DMS 273 treated with DMSO at 0.1 percent for 48 hours (cell line): ENCODE data around the gene LPAR1.
A peak's percentile ranks its signal among the peaks of the same experiment; 100 is the strongest.

Source experiments
- DNase-seq: peaks from one replicate; lab custom pipeline; 2025; lab: John Stamatoyannopoulos, UW

The LPAR1 gene

GRCh38 chr9:111000202-111000601, 38.1 kb downstream of the LPAR1 start:
- DNase-seq: peak; percentile 58

- DNase-seq: no peak
These were observed 38.9 kb downstream of the LPAR1 start for GRCh38 chr9:110999379-110999778.

GRCh38 chr9:110997847-110998246, 40.4 kb downstream of the LPAR1 start:
- no peak for DNase-seq

GRCh38 chr9:110996436-110997220, 41.6 kb downstream of the LPAR1 start:
- DNase-seq: no peak

GRCh38 chr9:110995420-110996340, 42.6 kb downstream of the LPAR1 start:
- DNase-seq: no peak

GRCh38 chr9:110994771-110995241, 43.5 kb downstream of the LPAR1 start:
- DNase-seq: no peak

GRCh38 chr9:110990481-110990880, 47.8 kb downstream of the LPAR1 start:
- DNase-seq: no peak

- DNase-seq: no peak
These were observed 51.7 kb downstream of the LPAR1 start for GRCh38 chr9:110986529-110986928.

- DNase-seq: no peak
These were observed 53.3 kb downstream of the LPAR1 start for GRCh38 chr9:110984890-110985437.

- DNase-seq: no peak
These were observed 58.0 kb downstream of the LPAR1 start for GRCh38 chr9:110980261-110980660.

GRCh38 chr9:110979636-110980035, 58.6 kb downstream of the LPAR1 start:
- no peak for DNase-seq

GRCh38 chr9:110978516-110978915, 59.8 kb downstream of the LPAR1 start:
- no peak for DNase-seq

GRCh38 chr9:110977259-110977709, 61.0 kb downstream of the LPAR1 start:
- DNase-seq: peak; percentile 31

GRCh38 chr9:110975969-110976368, 62.3 kb downstream of the LPAR1 start:
- DNase-seq: no peak

GRCh38 chr9:110975278-110975677, 63.0 kb downstream of the LPAR1 start:
- DNase-seq: no peak

- no peak for DNase-seq
These were observed 66.6 kb downstream of the LPAR1 start for GRCh38 chr9:110971705-110972104.

- DNase-seq: no peak
These were observed 67.0 kb downstream of the LPAR1 start for GRCh38 chr9:110971234-110971633.

GRCh38 chr9:110969971-110970386, 68.3 kb downstream of the LPAR1 start:
- DNase-seq: no peak

- no peak for DNase-seq
These were observed 70.2 kb downstream of the LPAR1 start for GRCh38 chr9:110968096-110968495.

GRCh38 chr9:110967196-110967595, 71.1 kb downstream of the LPAR1 start:
- no peak for DNase-seq

- no peak for DNase-seq
These were observed 78.0 kb downstream of the LPAR1 start for GRCh38 chr9:110960288-110960687.

- DNase-seq: no peak
These were observed 79.4 kb downstream of the LPAR1 start for GRCh38 chr9:110958847-110959246.
